Hepatocyte (in vitro differentiated cells): ENCODE data around the gene UGT1A6.

Experiments used
- CTCF ChIP-seq: fragments of 200-600 bp; sonication (generic); IDR thresholded peaks from 2 replicates; pipeline ENCODE4 v1.5.1; 2016; ENCODE audit warnings: antibody characterized with exemption, mild to moderate bottlenecking; ENCODE audit not compliant: poor library complexity
- EZH2 ChIP-seq: fragments of 200-600 bp; sonication (generic); IDR thresholded peaks from 2 replicates; pipeline ENCODE4 v1.6.1; 2016; ENCODE audit warnings: antibody characterized with exemption, mild to moderate bottlenecking, borderline replicate concordance
- EZH2phosphoT487 ChIP-seq: fragments of 200-600 bp; sonication (generic); IDR thresholded peaks from one replicate; pipeline ENCODE4 v1.6.1; 2018; ENCODE audit warnings: antibody characterized with exemption, mild to moderate bottlenecking, low read depth, moderate library complexity; ENCODE audit not compliant: unreplicated experiment, severe bottlenecking

- TF ChIP-seq CTCF (no peak), EZH2phosphoT487 (no peak), EZH2 (no peak)
Measured at GRCh38 chr2:233713262-233713615, 20.5 kb downstream of the UGT1A6 start.
